Measurements from ENCODE around the gene TESMIN. TPM values are rescaled to one million over a fixed set of nuclear protein-coding genes. Genes with fewer than 3 reads are reported as not detected.

The TESMIN gene
- total RNA-seq, 1 donor from 2014 or later: 3.8 TPM

GRCh38 chr11:68783216-68783821 is 32.0 kb upstream of the TESMIN start:
- no peak for TF ChIP-seq CTCF (IDR thresholded peaks at IDR 0.05; ENCODE audit: insufficient read depth, low read length, poor library complexity, severe bottlenecking)
- DNase-seq (ENCODE audit: low read depth): no peak
- no peak overlapping the region for H3K4me3 ChIP-seq (ENCODE audit: low read depth, low read length)
- no peaks in the 10 kb centered on the region for H3K27me3 ChIP-seq (ENCODE audit: control insufficient read depth, insufficient read depth, low read length)
- no peaks in the 10 kb centered on the region for H3K36me3 ChIP-seq (ENCODE audit: control insufficient read depth, insufficient read depth, low read length)

GRCh38 chr11:68782711-68783110 is 31.4 kb upstream of the TESMIN start:
- Histone ChIP-seq H3K27me3 (ENCODE audit: control insufficient read depth, insufficient read depth, low read length) (no peaks in the 10 kb centered on the region), H3K36me3 (ENCODE audit: control insufficient read depth, insufficient read depth, low read length) (no peaks in the 10 kb centered on the region), H3K4me3 (ENCODE audit: low read depth, low read length) (no peak overlapping the region)
- no peak for TF ChIP-seq CTCF (IDR thresholded peaks at IDR 0.05; ENCODE audit: insufficient read depth, low read length, poor library complexity, severe bottlenecking)
- DNase-seq (ENCODE audit: low read depth): no peak

GRCh38 chr11:68780829-68781228 is 29.5 kb upstream of the TESMIN start:
- H3K36me3 ChIP-seq (ENCODE audit: control insufficient read depth, insufficient read depth, low read length): no peaks in the 10 kb centered on the region
- no peak for TF ChIP-seq CTCF (IDR thresholded peaks at IDR 0.05; ENCODE audit: insufficient read depth, low read length, poor library complexity, severe bottlenecking)
- no peaks in the 10 kb centered on the region for H3K27me3 ChIP-seq (ENCODE audit: control insufficient read depth, insufficient read depth, low read length)
- no peak for DNase-seq (ENCODE audit: low read depth)
- no peak overlapping the region for H3K4me3 ChIP-seq (ENCODE audit: low read depth, low read length)

DNA sequence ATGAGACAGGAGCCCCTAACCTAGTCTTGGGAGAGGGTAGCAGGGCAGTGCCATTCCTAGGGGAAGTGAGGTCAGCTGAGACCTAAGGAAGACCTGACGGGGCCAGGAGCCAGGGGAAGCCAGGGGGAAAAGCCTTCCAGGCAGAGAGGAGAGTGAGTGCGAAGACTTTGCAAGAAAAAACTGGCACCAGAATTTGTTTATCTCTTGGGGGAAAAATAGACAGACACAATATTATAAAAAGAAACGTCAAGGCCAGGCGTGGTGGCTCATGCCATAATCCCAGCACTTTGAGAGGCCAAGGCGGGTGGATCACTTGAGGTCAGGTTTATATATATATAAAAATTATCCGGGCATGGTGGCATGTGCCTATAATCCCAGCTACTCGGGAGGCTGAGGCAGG is 26.9 kb upstream of the TESMIN start:
- no peak overlapping the region for H3K4me3 ChIP-seq (ENCODE audit: low read depth, low read length)
- H3K27me3 ChIP-seq (ENCODE audit: control insufficient read depth, insufficient read depth, low read length): no peaks in the 10 kb centered on the region
- DNase-seq (ENCODE audit: low read depth): no peak
- no peaks in the 10 kb centered on the region for H3K36me3 ChIP-seq (ENCODE audit: control insufficient read depth, insufficient read depth, low read length)
- TF ChIP-seq CTCF (IDR thresholded peaks at IDR 0.05; ENCODE audit: insufficient read depth, low read length, poor library complexity, severe bottlenecking): no peak

GRCh38 chr11:68776442-68777235 is 25.3 kb upstream of the TESMIN start:
- no peak overlapping the region for H3K4me3 ChIP-seq (ENCODE audit: low read depth, low read length)
- DNase-seq (ENCODE audit: low read depth): no peak
- H3K36me3 ChIP-seq (ENCODE audit: control insufficient read depth, insufficient read depth, low read length): no peaks in the 10 kb centered on the region
- no peak for TF ChIP-seq CTCF (IDR thresholded peaks at IDR 0.05; ENCODE audit: insufficient read depth, low read length, poor library complexity, severe bottlenecking)
- H3K27me3 ChIP-seq (ENCODE audit: control insufficient read depth, insufficient read depth, low read length): no peaks in the 10 kb centered on the region
